GM23338 (cell line): Measurements from ENCODE around the gene FGF21. TPM values are rescaled to one million over a fixed set of nuclear protein-coding genes. Genes with fewer than 3 reads are reported as not detected.

ENCODE experiments used
- CREB1 ChIP-seq: fragments of 250-450 bp; sonication (Bioruptor Pico); IDR thresholded peaks from 2 replicates; pipeline ENCODE4 v1.5.0; 2020; ENCODE audit warnings: low read depth, mild to moderate bottlenecking, moderate library complexity
- EZH2 ChIP-seq: fragments of 200-600 bp; sonication (generic); IDR thresholded peaks from one replicate; pipeline ENCODE4 v1.8.0; 2017; ENCODE audit warnings: antibody characterized with exemption, mild to moderate bottlenecking, low read depth; ENCODE audit not compliant: unreplicated experiment
- EZH2phosphoT487 ChIP-seq: fragments of 200-600 bp; sonication (generic); IDR thresholded peaks from one replicate; pipeline ENCODE4 v1.8.1; 2018; ENCODE audit warnings: antibody characterized with exemption; ENCODE audit not compliant: unreplicated experiment
- JUNB ChIP-seq: IDR thresholded peaks from one replicate; pipeline ENCODE4 v1.6.1; 2016; ENCODE audit warnings: antibody characterized with exemption; ENCODE audit not compliant: unreplicated experiment
- NANOG ChIP-seq: IDR thresholded peaks from 2 replicates; pipeline ENCODE4 v1.6.1; 2016; ENCODE audit warnings: antibody characterized with exemption, borderline replicate concordance
- POLR2AphosphoS5 ChIP-seq: IDR thresholded peaks from 2 replicates; pipeline ENCODE4 v1.6.1; 2016; ENCODE audit warnings: antibody characterized with exemption, low read depth
- ZNF114 ChIP-seq: fragments of 250-450 bp; sonication (Bioruptor Pico); IDR thresholded peaks from 2 replicates; pipeline ENCODE4 v1.5.0; 2020; ENCODE audit warnings: mild to moderate bottlenecking, moderate library complexity
- ZNF331 ChIP-seq: fragments of 250-450 bp; sonication (Bioruptor Pico); IDR thresholded peaks from 2 replicates; pipeline ENCODE4 v1.5.0; 2020; ENCODE audit warnings: low read depth, mild to moderate bottlenecking, moderate library complexity
- polyA plus RNA-seq: library from polyadenylated mRNA; unstranded; fragments of >200 nt; fragmentation: Nextera tagmentation; extraction: Ambion mirVana; gene quantifications from 2 replicates; pipeline ENCODE4 v1.2.1, GENCODE V29; 2016
- total RNA-seq: library from RNA; depleted of rRNA; stranded (reverse); fragments of >200 nt; shearing (Covaris generic); gene quantifications from 2 replicates; pipeline ENCODE4 v1.2.3, GENCODE V29; 2014
- TF ChIP-seq, protein P1 (sequence below): fragments of 250-450 bp; sonication (Bioruptor Pico); IDR thresholded peaks from 2 replicates; pipeline ENCODE4 v1.5.0; 2020; ENCODE audit warnings: mild to moderate bottlenecking, moderate library complexity
- TF ChIP-seq, protein P2 (sequence below): IDR thresholded peaks from one replicate; pipeline ENCODE4 v1.6.1; 2018; ENCODE audit warnings: antibody characterized with exemption; ENCODE audit not compliant: unreplicated experiment
- TF ChIP-seq, protein P3 (sequence below): IDR thresholded peaks from 2 replicates; pipeline ENCODE4 v1.6.1; 2016; ENCODE audit warnings: antibody characterized with exemption
- TF ChIP-seq, protein P4 (sequence below), 2 experiments: fragments of 200-600 bp in 1 of 2; sonication (generic) in 1 of 2; conservative IDR thresholded peaks; 2 replicates each; pipeline versions ENCODE4 v1.5.1 to v1.6.1; 2016 to 2017; ENCODE audit warnings: antibody characterized with exemption in 2 of 2, low read depth in 2 of 2, mild to moderate bottlenecking in 2 of 2, moderate library complexity in 1 of 2

The FGF21 gene
- total and polyA plus RNA-seq, 2 experiments from 2014 or later: 0.78 to 1.3 TPM

DNA sequence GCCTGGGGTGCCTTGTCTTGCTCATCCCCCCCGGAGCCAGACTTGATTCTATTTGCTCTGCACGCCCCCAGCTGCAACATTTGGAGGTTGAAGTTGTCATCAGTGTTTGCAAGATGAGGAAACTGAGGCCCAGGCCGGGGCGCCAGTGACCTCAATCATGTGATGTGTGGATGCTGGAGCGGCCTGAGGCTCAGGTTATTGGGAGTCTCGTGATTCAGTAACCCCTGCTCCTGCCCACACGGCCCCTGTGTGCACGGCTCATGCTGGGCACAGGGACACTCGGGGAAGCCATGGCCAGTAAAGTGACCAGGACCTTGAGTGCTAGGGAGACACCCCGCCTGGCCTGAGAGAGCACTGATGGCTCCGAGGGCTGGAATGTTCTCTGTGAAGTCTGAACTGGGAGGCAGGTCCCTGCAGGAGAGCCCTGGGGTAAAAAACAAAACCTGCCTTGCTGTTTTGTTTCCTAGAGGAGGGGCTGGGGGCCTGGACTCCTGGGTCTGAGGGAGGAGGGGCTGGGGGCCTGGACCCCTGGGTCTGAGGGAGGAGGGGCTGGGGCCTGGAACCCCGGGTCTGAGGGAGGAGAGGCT, 1.9 kb downstream of the FGF21 start (continued):
- TF ChIP-seq, protein P1, sequence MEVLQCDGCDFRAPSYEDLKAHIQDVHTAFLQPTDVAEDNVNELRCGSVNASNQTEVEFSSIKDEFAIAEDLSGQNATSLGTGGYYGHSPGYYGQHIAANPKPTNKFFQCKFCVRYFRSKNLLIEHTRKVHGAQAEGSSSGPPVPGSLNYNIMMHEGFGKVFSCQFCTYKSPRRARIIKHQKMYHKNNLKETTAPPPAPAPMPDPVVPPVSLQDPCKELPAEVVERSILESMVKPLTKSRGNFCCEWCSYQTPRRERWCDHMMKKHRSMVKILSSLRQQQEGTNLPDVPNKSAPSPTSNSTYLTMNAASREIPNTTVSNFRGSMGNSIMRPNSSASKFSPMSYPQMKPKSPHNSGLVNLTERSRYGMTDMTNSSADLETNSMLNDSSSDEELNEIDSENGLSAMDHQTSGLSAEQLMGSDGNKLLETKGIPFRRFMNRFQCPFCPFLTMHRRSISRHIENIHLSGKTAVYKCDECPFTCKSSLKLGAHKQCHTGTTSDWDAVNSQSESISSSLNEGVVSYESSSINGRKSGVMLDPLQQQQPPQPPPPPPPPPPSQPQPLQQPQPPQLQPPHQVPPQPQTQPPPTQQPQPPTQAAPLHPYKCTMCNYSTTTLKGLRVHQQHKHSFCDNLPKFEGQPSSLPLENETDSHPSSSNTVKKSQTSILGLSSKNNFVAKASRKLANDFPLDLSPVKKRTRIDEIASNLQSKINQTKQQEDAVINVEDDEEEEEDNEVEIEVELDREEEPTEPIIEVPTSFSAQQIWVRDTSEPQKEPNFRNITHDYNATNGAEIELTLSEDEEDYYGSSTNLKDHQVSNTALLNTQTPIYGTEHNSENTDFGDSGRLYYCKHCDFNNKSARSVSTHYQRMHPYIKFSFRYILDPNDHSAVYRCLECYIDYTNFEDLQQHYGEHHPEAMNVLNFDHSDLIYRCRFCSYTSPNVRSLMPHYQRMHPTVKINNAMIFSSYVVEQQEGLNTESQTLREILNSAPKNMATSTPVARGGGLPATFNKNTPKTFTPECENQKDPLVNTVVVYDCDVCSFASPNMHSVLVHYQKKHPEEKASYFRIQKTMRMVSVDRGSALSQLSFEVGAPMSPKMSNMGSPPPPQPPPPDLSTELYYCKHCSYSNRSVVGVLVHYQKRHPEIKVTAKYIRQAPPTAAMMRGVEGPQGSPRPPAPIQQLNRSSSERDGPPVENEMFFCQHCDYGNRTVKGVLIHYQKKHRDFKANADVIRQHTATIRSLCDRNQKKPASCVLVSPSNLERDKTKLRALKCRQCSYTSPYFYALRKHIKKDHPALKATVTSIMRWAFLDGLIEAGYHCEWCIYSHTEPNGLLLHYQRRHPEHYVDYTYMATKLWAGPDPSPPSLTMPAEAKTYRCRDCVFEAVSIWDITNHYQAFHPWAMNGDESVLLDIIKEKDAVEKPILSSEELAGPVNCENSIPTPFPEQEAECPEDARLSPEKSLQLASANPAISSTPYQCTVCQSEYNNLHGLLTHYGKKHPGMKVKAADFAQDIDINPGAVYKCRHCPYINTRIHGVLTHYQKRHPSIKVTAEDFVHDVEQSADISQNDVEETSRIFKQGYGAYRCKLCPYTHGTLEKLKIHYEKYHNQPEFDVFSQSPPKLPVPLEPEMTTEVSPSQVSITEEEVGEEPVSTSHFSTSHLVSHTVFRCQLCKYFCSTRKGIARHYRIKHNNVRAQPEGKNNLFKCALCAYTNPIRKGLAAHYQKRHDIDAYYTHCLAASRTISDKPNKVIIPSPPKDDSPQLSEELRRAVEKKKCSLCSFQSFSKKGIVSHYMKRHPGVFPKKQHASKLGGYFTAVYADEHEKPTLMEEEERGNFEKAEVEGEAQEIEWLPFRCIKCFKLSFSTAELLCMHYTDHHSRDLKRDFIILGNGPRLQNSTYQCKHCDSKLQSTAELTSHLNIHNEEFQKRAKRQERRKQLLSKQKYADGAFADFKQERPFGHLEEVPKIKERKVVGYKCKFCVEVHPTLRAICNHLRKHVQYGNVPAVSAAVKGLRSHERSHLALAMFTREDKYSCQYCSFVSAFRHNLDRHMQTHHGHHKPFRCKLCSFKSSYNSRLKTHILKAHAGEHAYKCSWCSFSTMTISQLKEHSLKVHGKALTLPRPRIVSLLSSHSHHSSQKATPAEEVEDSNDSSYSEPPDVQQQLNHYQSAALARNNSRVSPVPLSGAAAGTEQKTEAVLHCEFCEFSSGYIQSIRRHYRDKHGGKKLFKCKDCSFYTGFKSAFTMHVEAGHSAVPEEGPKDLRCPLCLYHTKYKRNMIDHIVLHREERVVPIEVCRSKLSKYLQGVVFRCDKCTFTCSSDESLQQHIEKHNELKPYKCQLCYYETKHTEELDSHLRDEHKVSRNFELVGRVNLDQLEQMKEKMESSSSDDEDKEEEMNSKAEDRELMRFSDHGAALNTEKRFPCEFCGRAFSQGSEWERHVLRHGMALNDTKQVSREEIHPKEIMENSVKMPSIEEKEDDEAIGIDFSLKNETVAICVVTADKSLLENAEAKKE: no peak
- TF ChIP-seq NANOG (no peak), JUNB (no peak), EZH2 (no peak), POLR2AphosphoS5 (no peak), EZH2phosphoT487 (no peak), CREB1 (CRISPR knock-in tag) (no peak), ZNF114 (CRISPR knock-in tag) (no peak), ZNF331 (CRISPR knock-in tag) (no peak)
- TF ChIP-seq, protein P2, sequence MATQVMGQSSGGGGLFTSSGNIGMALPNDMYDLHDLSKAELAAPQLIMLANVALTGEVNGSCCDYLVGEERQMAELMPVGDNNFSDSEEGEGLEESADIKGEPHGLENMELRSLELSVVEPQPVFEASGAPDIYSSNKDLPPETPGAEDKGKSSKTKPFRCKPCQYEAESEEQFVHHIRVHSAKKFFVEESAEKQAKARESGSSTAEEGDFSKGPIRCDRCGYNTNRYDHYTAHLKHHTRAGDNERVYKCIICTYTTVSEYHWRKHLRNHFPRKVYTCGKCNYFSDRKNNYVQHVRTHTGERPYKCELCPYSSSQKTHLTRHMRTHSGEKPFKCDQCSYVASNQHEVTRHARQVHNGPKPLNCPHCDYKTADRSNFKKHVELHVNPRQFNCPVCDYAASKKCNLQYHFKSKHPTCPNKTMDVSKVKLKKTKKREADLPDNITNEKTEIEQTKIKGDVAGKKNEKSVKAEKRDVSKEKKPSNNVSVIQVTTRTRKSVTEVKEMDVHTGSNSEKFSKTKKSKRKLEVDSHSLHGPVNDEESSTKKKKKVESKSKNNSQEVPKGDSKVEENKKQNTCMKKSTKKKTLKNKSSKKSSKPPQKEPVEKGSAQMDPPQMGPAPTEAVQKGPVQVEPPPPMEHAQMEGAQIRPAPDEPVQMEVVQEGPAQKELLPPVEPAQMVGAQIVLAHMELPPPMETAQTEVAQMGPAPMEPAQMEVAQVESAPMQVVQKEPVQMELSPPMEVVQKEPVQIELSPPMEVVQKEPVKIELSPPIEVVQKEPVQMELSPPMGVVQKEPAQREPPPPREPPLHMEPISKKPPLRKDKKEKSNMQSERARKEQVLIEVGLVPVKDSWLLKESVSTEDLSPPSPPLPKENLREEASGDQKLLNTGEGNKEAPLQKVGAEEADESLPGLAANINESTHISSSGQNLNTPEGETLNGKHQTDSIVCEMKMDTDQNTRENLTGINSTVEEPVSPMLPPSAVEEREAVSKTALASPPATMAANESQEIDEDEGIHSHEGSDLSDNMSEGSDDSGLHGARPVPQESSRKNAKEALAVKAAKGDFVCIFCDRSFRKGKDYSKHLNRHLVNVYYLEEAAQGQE: no peak
- TF ChIP-seq, protein P3, sequence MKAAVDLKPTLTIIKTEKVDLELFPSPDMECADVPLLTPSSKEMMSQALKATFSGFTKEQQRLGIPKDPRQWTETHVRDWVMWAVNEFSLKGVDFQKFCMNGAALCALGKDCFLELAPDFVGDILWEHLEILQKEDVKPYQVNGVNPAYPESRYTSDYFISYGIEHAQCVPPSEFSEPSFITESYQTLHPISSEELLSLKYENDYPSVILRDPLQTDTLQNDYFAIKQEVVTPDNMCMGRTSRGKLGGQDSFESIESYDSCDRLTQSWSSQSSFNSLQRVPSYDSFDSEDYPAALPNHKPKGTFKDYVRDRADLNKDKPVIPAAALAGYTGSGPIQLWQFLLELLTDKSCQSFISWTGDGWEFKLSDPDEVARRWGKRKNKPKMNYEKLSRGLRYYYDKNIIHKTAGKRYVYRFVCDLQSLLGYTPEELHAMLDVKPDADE: no peak
- TF ChIP-seq, protein P4, sequence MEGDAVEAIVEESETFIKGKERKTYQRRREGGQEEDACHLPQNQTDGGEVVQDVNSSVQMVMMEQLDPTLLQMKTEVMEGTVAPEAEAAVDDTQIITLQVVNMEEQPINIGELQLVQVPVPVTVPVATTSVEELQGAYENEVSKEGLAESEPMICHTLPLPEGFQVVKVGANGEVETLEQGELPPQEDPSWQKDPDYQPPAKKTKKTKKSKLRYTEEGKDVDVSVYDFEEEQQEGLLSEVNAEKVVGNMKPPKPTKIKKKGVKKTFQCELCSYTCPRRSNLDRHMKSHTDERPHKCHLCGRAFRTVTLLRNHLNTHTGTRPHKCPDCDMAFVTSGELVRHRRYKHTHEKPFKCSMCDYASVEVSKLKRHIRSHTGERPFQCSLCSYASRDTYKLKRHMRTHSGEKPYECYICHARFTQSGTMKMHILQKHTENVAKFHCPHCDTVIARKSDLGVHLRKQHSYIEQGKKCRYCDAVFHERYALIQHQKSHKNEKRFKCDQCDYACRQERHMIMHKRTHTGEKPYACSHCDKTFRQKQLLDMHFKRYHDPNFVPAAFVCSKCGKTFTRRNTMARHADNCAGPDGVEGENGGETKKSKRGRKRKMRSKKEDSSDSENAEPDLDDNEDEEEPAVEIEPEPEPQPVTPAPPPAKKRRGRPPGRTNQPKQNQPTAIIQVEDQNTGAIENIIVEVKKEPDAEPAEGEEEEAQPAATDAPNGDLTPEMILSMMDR (conservative IDR thresholded peaks at IDR 0.05; ENCODE audit: low read depth in 2 of 2): no peak
